Activated CD8-positive, alpha-beta memory T cell treated with anti-CD3 and anti-CD28 coated beads, Interleukin-2, amount 10 ng/mL, durations not matched to agents 7 days and 5 days (primary cell): Measurements from ENCODE around the gene SERPINC1. TPM values are rescaled to one million over a fixed set of nuclear protein-coding genes. Genes with fewer than 3 reads are reported as not detected.
"Not testable (repeated sequence)": the region's sequence is repeated elsewhere in the genome, so short reads cannot be mapped to it uniquely, and the experiment has no call there.

Source experiments
- ATAC-seq: fragments of 150-1000 bp; cut with Tn5 transposase; one replicate; pipeline ENCODE4 v1.10.0; 2021; ENCODE audit warnings: moderate library complexity
- CTCF ChIA-PET: fragments of 350-600 bp; sonication (Branson Sonifier 250); formaldehyde crosslinking; loops from one replicate; lab custom pipeline; 2021; ENCODE audit warnings: antibody characterized with exemption; lab: Charles Lee
- DNase-seq: peaks from one replicate; pipeline ENCODE4 v3.0.0-alpha.2; 2020
- H3K27ac Mint-ChIP-seq: one replicate; pipeline ENCODE4 v1.8.0; 2021; ENCODE audit warnings: mild to moderate bottlenecking, mixed read lengths
- H3K27me3 Mint-ChIP-seq: one replicate; pipeline ENCODE4 v1.8.0; 2021; ENCODE audit warnings: mixed read lengths
- H3K36me3 Mint-ChIP-seq: one replicate; pipeline ENCODE4 v1.8.0; 2021; ENCODE audit warnings: mild to moderate bottlenecking, mixed read lengths
- H3K4me1 Mint-ChIP-seq: one replicate; pipeline ENCODE4 v1.8.0; 2021; ENCODE audit warnings: mixed read lengths
- H3K4me3 Mint-ChIP-seq: one replicate; pipeline ENCODE4 v1.8.0; 2021; ENCODE audit warnings: mild to moderate bottlenecking, moderate library complexity, mixed read lengths
- H3K9me3 Mint-ChIP-seq: one replicate; pipeline ENCODE4 v1.8.0; 2022; ENCODE audit warnings: low read depth, mixed read lengths
- total RNA-seq, 2 experiments: library from RNA; stranded (reverse); gene quantifications; one replicate each; pipeline ENCODE4 v1.2.3, GENCODE V29; 2021

The SERPINC1 gene
- total RNA-seq: not detected

GRCh38 chr1:173917149-173917548, at the start of gene SERPINC1:
TSS of gene SERPINC1 (minus strand) at chr1:173917327. CDS start at chr1:173917259, 68 bp downstream.
- no peak within 1 kb of the TSS for H3K27ac Mint-ChIP-seq
- no peak for ATAC-seq
- no peak for DNase-seq
- H3K4me1 Mint-ChIP-seq: no peaks in the 10 kb centered on the region
- H3K4me3 Mint-ChIP-seq: no peak within 1 kb of the TSS
- H3K36me3 Mint-ChIP-seq: no peaks in the 10 kb centered on the region
- H3K27me3 Mint-ChIP-seq: peaks cover 2% of the 10 kb centered on the region
- H3K9me3 Mint-ChIP-seq: no peaks in the 10 kb centered on the region
- CTCF ChIA-PET: no interaction called here

GRCh38 chr1:173965896-173966295, 48.8 kb upstream of the SERPINC1 start:
- not testable (repeated sequence) for H3K9me3 Mint-ChIP-seq, DNase-seq, H3K27me3 Mint-ChIP-seq, H3K4me1 Mint-ChIP-seq, ATAC-seq, H3K27ac Mint-ChIP-seq, H3K4me3 Mint-ChIP-seq
- CTCF ChIA-PET: interaction anchor here (1.2 kb wide), 1 partner anchor 536 kb away, joined by 3 read pairs; no protein-coding TSS in a partner anchor
- H3K36me3 Mint-ChIP-seq: peaks cover 34% of the 10 kb centered on the region

GRCh38 chr1:173963477-173963876, 46.4 kb upstream of the SERPINC1 start:
- DNase-seq (no peak), ATAC-seq (no peak)
- Mint-ChIP-seq H3K27me3 (no peaks in the 10 kb centered on the region), H3K36me3 (peaks cover 44% of the 10 kb centered on the region), H3K27ac (no peak overlapping the region), H3K4me3 (no peak overlapping the region), H3K4me1 (no peaks in the 10 kb centered on the region), H3K9me3 (no peaks in the 10 kb centered on the region)
- CTCF ChIA-PET: no interaction called here

- CTCF ChIA-PET: interaction anchor here (1.0 kb wide), 1 partner anchor 71 kb away, joined by 3 read pairs; no protein-coding TSS in a partner anchor
- Mint-ChIP-seq H3K27me3 (no peaks in the 10 kb centered on the region), H3K4me1 (no peaks in the 10 kb centered on the region), H3K9me3 (no peaks in the 10 kb centered on the region), H3K4me3 (no peak overlapping the region), H3K27ac (no peak overlapping the region), H3K36me3 (peaks cover 46% of the 10 kb centered on the region)
- DNase-seq (no peak), ATAC-seq (no peak)
Observed at GRCh38 chr1:173960625-173961024, 43.5 kb upstream of the SERPINC1 start.

- Mint-ChIP-seq H3K27ac (peak overlapping the region; percentile 45), H3K36me3 (peaks cover 44% of the 10 kb centered on the region), H3K9me3 (no peaks in the 10 kb centered on the region), H3K4me3 (no peak overlapping the region), H3K4me1 (peaks cover 19% of the 10 kb centered on the region), H3K27me3 (no peaks in the 10 kb centered on the region)
- CTCF ChIA-PET: no interaction called here
- ATAC-seq: no peak
- DNase-seq: no peak
Observed at GRCh38 chr1:173954179-173954578, 37.1 kb upstream of the SERPINC1 start.

GRCh38 chr1:173948594-173948993, 31.5 kb upstream of the SERPINC1 start:
- no peaks in the 10 kb centered on the region for H3K27me3 Mint-ChIP-seq
- no peak overlapping the region for H3K4me3 Mint-ChIP-seq
- ATAC-seq: no peak
- CTCF ChIA-PET: interaction anchor here (1.6 kb wide), 1 partner anchor 90 kb away, joined by 3 read pairs; no protein-coding TSS in a partner anchor
- peaks cover 15% of the 10 kb centered on the region for H3K4me1 Mint-ChIP-seq
- H3K9me3 Mint-ChIP-seq: no peaks in the 10 kb centered on the region
- H3K36me3 Mint-ChIP-seq: peaks cover 41% of the 10 kb centered on the region
- DNase-seq: no peak
- H3K27ac Mint-ChIP-seq: no peak overlapping the region

GRCh38 chr1:173946380-173946921, 29.3 kb upstream of the SERPINC1 start:
- H3K9me3 Mint-ChIP-seq: no peaks in the 10 kb centered on the region
- DNase-seq: no peak
- peaks cover 2% of the 10 kb centered on the region for H3K4me1 Mint-ChIP-seq
- no peaks in the 10 kb centered on the region for H3K27me3 Mint-ChIP-seq
- H3K36me3 Mint-ChIP-seq: peaks cover 38% of the 10 kb centered on the region
- CTCF ChIA-PET: interaction anchor here (0.9 kb wide), 1 partner anchor 517 kb away, joined by 3 read pairs; no protein-coding TSS in a partner anchor
- H3K4me3 Mint-ChIP-seq: no peak overlapping the region
- no peak for ATAC-seq
- H3K27ac Mint-ChIP-seq: no peak overlapping the region

- H3K27ac Mint-ChIP-seq: no peak overlapping the region
- DNase-seq (no peak), ATAC-seq (no peak)
- H3K4me3 Mint-ChIP-seq: no peak overlapping the region
- H3K9me3 Mint-ChIP-seq: no peaks in the 10 kb centered on the region
- CTCF ChIA-PET: interaction anchor here (0.6 to 0.8 kb wide), 2 partner anchors 21 to 366 kb away, joined by 4 read pairs; no protein-coding TSS in a partner anchor
- peaks cover 7% of the 10 kb centered on the region for H3K4me1 Mint-ChIP-seq
- peaks cover 45% of the 10 kb centered on the region for H3K36me3 Mint-ChIP-seq
- H3K27me3 Mint-ChIP-seq: no peaks in the 10 kb centered on the region
Observed at GRCh38 chr1:173937062-173937461, 19.9 kb upstream of the SERPINC1 start.

GRCh38 chr1:173934440-173934839, 17.3 kb upstream of the SERPINC1 start:
- Mint-ChIP-seq H3K4me1 (peaks cover 7% of the 10 kb centered on the region), H3K27ac (no peak overlapping the region), H3K27me3 (no peaks in the 10 kb centered on the region), H3K36me3 (peaks cover 40% of the 10 kb centered on the region), H3K9me3 (no peaks in the 10 kb centered on the region), H3K4me3 (no peak overlapping the region)
- no peak for DNase-seq
- no peak for ATAC-seq
- CTCF ChIA-PET: no interaction called here

GRCh38 chr1:173930541-173930940, 13.4 kb upstream of the SERPINC1 start:
- H3K4me3 Mint-ChIP-seq, ATAC-seq, DNase-seq, CTCF ChIA-PET, H3K4me1 Mint-ChIP-seq, H3K27ac Mint-ChIP-seq, H3K9me3 Mint-ChIP-seq, H3K27me3 Mint-ChIP-seq: not testable (repeated sequence)
- peaks cover 20% of the 10 kb centered on the region for H3K36me3 Mint-ChIP-seq

GRCh38 chr1:173925306-173926242, 8.4 kb upstream of the SERPINC1 start:
- H3K36me3 Mint-ChIP-seq: peaks cover 3% of the 10 kb centered on the region
- CTCF ChIA-PET: no interaction called here
- H3K4me3 Mint-ChIP-seq: no peak overlapping the region
- no peaks in the 10 kb centered on the region for H3K4me1 Mint-ChIP-seq
- DNase-seq: no peak
- ATAC-seq: no peak
- no peaks in the 10 kb centered on the region for H3K9me3 Mint-ChIP-seq
- no peak overlapping the region for H3K27ac Mint-ChIP-seq
- peaks cover 5% of the 10 kb centered on the region for H3K27me3 Mint-ChIP-seq

GRCh38 chr1:173920861-173921260, 3.7 kb upstream of the SERPINC1 start:
- peaks cover 5% of the 10 kb centered on the region for H3K27me3 Mint-ChIP-seq
- H3K4me1 Mint-ChIP-seq: no peaks in the 10 kb centered on the region
- no peaks in the 10 kb centered on the region for H3K36me3 Mint-ChIP-seq
- no peak for DNase-seq
- H3K9me3 Mint-ChIP-seq: no peaks in the 10 kb centered on the region
- ATAC-seq: no peak
- CTCF ChIA-PET: no interaction called here
- no peak overlapping the region for H3K27ac Mint-ChIP-seq
- no peak overlapping the region for H3K4me3 Mint-ChIP-seq

GRCh38 chr1:173917635-173918493, 737 bp upstream of the SERPINC1 start:
- H3K36me3 Mint-ChIP-seq: no peaks in the 10 kb centered on the region
- ATAC-seq: no peak
- H3K9me3 Mint-ChIP-seq: no peaks in the 10 kb centered on the region
- CTCF ChIA-PET: no interaction called here
- peaks cover 2% of the 10 kb centered on the region for H3K27me3 Mint-ChIP-seq
- H3K27ac Mint-ChIP-seq: no peak overlapping the region
- H3K4me3 Mint-ChIP-seq: no peak overlapping the region
- no peaks in the 10 kb centered on the region for H3K4me1 Mint-ChIP-seq
- DNase-seq: no peak
